Pericardium fibroblast (primary cell): Measurements from ENCODE around the gene DNER. TPM values are rescaled to one million over a fixed set of nuclear protein-coding genes. Genes with fewer than 3 reads are reported as not detected.

Source experiments
- total RNA-seq: library from RNA; depleted of rRNA; stranded (reverse); fragments of >200 nt; gene quantifications from 2 replicates; pipeline ENCODE4 v1.2.3, GENCODE V29; 2015

DNER gene
- 0.58 and 3.7 TPM in 2 replicates for total RNA-seq

GRCh38 chr2:229714080-229714735, at the start of gene DNER:
DNER (minus strand) TSS chr2:229714555; CDS start chr2:229714423, 132 bp downstream.

Other genes with a start within 250 kb of the DNER start
- gene TRIP12, start 207.5 kb upstream of the DNER start, total RNA-seq: 83.6 and 94.0 TPM in 2 replicates
- gene FBXO36, start 207.9 kb upstream of the DNER start, total RNA-seq: 1.8 and 1.9 TPM in 2 replicates